Activated CD4-positive, alpha-beta T cell treated with anti-CD3 and anti-CD28 coated beads, Interleukin-2, amount 50 U/mL, for 1 hour (primary cell): ENCODE measurements around the gene GHSR.

ENCODE experiments used
- DNase-seq: peaks from one replicate; pipeline ENCODE4 v3.0.0-alpha.2; 2020

GHSR gene

DNA sequence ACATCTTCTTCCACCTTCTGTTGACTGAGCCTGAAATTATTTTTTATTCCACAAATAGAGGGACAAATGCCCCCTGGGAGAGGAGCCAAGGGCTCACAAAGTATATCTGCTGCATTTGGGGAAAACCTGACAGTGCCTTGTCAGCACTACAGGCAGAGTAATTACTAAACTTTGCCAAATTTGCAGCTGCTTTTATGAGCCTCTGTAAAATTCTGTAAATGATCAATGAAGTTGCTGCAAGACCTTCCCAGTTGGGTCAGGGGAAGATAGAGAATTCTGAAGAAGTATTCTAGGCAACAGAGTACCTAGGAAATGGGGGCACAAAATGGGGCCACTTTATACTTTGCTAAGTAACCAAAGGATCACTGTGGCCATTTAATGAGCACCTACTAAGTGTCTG is 10.5 kb downstream of the GHSR start:
- no peak for DNase-seq

DNA sequence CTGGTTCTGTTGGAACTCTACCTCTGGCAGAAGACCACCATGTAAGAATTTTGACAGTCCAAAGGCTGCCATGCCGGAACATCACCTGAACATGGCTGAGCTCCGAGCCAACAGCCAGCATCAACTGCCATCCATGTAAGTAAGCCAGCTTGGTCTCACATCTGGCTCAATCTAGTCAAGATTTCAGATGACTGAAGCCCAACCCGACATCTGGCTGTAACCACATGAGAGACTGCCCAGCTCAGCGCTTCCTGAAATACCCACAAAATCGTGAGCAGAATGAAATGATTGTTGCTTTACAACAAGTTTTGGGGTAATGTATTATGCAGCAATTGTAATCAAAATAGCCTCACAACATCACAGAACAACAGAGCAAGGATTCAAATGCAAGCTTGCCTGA is 32.9 kb downstream of the GHSR start:
- DNase-seq = no peak

DNA sequence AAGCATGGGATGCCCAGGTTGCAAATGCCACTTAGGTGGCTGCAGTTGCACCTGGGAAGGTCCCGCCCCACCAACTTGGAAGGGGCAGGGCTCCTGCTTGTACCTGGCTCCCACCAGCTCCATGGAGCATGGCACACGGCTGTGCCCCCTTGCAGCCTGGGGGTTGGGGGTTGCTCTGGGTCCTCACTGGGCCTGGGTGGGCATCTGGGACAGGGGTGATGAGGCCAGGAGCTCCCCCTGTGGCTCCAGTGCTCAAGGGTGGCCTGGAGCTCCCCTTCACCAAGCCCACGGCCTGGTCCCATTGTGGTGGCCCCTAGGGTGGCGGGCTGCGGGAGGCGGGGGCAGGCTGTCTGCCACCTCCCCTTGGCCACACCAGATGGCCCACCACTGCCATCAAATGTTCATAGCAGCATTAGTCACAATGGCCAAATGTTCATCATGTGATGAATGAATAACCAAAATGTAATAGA is 36.7 kb downstream of the GHSR start:
- DNase-seq = no peak

DNA sequence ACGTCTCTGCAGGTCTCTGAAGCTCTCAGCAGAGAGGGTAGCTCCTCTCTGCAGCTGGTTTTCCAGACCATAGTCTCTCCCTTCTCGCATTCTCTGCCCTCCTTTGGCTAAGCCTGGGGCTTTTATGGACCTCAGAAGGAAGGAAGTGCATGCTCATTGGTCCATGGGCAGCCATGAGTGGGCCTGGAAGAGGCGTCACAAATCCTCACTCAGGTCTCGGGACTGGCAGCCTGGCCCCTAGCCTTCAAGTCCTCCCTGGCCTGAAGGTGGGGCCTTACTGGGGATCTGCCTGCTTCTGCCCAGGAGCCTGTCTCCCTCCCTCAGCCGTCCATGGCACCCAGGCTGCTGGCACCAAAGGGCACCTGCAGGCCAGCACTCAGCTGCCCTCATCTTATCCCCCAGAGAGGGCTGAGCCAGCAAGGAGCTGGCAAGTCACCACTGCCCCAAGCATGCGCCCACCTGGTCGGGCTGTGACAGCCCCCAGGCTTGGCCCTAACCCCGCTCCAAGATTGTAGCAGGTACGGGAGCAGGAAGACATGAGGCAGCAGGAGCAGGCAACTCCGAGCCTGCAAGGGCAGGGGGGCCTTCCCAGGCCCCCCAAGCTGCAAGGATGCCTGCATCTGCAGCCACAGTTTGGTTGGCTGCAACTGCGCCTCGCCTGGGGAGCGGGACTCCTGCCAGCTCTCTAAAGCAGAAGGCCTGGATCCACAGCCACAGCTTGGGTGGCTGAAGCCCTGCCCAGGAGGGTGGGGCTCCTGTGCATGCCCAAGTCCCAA is 37.4 kb downstream of the GHSR start:
- DNase-seq = no peak

GRCh38 chr3:172407872-172408271 is 40.4 kb downstream of the GHSR start:
- no peak for DNase-seq

DNA sequence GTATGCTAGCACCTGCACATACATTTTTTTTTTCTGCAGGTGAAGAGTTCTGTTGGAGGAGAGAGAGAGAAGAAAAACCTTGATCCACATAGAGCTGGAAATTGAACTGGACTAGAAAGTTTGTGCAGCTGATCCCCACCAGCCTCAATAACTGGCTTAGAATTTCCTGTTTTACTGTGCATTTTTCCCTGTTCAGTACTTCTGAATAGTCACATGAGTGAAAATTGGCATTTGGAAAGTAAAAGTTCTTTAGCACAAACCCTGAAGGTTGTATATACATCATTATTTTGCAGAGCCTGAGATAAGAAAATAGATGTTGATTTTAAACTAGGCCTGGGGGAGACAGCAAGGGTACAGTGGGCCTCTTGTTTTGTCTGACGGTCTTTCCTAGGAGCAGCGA is 42.3 kb downstream of the GHSR start:
- no peak for DNase-seq

DNA sequence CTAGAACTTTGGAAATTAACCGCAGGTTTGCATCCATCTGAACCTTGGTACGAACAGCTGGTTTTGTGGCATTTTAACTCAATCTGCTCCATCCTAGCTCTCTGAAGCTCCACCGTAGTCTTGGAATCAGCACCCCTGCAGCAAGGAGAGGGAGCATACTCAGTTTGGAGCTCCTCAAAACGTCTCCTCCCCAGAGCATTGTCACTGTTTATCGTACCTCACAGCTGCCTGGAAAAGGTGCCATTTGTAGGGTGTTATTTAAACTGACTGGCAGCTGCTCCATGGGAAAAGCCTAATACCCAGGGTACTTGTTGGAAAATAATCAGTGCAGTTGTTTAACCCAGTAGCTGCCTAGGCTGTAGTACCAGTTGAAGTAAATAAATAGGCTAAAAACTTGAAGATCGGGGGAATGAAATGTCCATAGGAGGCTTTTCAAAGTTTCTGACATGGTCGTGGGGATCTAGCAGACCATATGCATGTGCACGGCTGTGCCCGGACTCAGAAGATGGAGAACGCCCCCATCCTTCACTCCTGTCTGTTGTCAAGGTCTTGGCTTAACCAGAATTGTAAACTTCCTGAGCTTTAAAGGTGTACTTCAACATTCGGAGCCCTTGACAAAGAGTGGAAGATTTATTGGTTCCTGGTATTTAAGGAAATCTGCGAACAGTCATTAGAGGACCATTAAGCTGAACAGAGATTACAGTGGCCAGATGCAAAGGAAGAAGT is 43.9 kb downstream of the GHSR start:
- no peak for DNase-seq

GRCh38 chr3:172402892-172403643 is 45.2 kb downstream of the GHSR start:
- DNase-seq = no peak

GRCh38 chr3:172402090-172402489 is 46.2 kb downstream of the GHSR start:
- no peak for DNase-seq

- no peak for DNase-seq
These were observed 49.8 kb downstream of the GHSR start for GRCh38 chr3:172398484-172398883.

- DNase-seq = no peak
These were observed 50.4 kb downstream of the GHSR start for GRCh38 chr3:172397716-172398405.

DNA sequence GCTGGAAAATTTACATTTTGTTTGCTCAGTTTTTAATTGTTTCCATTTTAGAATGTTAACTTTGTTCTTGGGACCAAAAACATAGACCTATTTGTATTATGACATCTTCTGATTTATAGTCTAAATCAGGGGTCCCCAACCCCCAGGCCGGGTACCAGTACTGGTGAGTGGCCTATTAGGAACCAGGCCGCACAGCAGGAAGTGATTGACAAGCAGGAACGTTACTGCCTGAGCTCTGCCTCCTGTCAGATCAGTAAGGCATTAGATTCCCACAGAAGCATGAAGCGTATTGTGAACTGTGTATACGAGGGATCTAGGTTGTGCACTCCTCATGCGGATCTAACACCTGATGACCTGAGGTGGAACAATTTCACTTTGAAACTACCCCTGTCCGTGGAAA is 51.9 kb downstream of the GHSR start:
- DNase-seq = no peak

GRCh38 chr3:172394692-172395091 is 53.6 kb downstream of the GHSR start:
- no peak for DNase-seq
